SHP77 (cell line): ENCODE data around the gene RMND1.
"Not testable (repeated sequence)": the region's sequence is repeated elsewhere in the genome, so short reads cannot be mapped to it uniquely, and the experiment has no call there.

Experiments used
- DNase-seq, 2 experiments: peaks; one replicate each; lab custom pipeline; 2025; lab: John Stamatoyannopoulos, UW

Gene RMND1

DNA sequence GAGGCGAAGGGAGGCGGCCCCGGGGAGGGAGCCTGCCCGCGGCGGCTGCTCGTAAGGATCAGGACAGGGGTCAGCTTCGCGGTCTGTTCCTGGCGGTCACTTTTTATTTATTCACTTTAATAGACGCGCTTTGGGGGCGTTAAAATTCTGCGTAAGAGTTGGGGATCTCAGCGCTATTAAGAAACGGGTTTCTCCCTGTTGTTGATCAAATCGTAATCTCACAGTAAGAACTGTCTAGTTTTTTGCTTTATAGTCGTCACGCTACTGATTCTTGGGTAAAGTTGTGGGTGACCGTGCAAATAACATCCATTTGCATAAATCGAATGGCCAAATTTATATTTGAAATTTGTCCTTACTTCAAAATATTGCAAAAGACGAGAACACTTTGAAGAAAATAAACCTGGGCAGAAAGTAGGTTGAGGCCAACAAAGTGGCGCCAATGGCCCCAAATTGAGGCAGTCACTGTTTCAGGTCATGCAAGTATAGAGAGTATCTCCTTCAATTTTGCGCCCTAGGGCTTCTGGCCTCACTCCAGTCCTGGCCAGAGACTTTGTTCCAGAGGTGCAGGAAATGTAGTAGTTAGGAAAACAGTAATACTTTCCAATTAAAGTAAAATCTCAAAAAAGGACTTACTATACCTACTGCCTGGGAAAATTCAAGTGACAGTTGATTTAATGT is 963 bp upstream of the RMND1 start:
- DNase-seq: peak in 1 of 2 experiments; percentile 0

- DNase-seq: no peak
Measured at GRCh38 chr6:151451417-151451949, 443 bp downstream of the RMND1 start.

DNA sequence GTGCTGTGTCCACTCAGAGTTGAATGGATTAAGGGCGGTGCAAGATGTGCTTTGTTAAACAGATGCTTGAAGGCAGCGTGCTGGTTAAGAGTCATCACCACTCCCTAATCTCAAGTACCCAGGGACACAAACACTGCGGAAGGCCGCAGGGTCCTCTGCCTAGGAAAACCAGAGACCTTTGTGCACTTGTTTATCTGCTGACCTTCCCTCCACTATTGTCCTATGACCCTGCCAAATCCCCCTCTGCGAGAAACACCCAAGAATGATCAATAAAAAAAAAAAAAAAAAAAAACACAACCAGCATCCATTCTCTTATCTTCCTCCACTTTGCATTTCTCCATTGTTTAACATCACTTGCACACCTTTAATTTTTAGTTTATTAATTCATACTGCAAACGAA is 998 bp downstream of the RMND1 start:
- not testable (repeated sequence) for DNase-seq

DNA sequence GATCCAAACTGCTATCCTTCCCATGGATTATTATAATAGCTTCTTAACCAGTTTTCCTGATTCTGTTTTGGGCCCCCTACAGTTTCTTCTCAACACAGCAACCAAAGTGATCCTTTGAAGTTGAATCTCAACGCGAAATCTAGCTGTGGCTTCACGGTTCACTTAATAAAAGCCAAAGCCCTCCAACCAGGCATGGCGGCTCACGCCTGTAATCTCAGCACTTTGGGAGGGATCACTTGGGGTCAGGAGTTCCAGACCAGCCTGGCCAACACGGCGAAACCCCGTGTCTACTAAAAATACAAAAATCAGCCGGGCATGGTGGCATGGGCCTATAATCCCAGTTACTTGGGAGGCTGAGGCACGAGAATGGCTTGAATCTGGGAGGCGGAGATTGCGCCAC is 3.3 kb downstream of the RMND1 start:
- DNase-seq: no peak

DNA sequence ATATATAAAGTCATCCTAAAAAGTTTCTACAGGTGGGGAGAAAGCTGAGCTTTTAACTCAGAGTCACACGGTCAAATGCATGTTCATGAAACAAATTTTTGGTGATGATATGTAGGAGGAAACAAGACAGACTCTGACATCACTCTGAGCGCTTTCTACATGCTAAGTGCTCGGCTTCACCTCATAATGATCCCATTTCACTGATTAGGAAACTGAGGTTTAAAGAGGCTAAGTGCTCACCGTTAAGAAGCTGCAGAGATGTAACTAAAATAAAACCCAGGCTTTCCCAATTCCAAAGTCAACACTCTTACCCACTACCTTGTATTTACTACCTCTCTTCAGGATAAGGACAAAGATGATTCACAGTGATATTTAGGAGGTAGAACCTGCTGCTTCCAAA is 4.7 kb downstream of the RMND1 start:
- DNase-seq: no peak

DNA sequence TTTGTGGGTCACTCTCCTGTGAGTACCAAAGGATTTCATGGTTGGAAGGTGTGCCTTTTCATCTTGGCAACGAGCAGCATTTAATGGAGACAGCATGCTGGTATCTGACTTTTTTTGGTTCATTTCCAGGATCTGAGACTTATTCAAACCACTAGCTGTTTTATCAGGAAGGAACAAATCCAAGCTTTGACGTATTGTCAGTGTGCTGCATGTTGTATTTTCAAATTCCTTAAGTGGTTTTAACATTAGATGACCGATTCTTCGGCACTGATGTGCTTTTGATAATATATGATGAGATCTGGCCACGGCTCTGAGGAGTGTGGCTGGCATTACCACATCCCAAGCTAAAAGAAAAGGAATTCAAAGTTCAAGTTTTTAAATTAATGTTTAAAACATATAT is 6.4 kb downstream of the RMND1 start:
- DNase-seq: no peak

- no peak for DNase-seq
Measured at GRCh38 chr6:151443911-151444621, 7.9 kb downstream of the RMND1 start.

GRCh38 chr6:151443454-151443853 is 8.5 kb downstream of the RMND1 start:
- no peak for DNase-seq

GRCh38 chr6:151442371-151442770 is 9.6 kb downstream of the RMND1 start:
- no peak for DNase-seq

DNA sequence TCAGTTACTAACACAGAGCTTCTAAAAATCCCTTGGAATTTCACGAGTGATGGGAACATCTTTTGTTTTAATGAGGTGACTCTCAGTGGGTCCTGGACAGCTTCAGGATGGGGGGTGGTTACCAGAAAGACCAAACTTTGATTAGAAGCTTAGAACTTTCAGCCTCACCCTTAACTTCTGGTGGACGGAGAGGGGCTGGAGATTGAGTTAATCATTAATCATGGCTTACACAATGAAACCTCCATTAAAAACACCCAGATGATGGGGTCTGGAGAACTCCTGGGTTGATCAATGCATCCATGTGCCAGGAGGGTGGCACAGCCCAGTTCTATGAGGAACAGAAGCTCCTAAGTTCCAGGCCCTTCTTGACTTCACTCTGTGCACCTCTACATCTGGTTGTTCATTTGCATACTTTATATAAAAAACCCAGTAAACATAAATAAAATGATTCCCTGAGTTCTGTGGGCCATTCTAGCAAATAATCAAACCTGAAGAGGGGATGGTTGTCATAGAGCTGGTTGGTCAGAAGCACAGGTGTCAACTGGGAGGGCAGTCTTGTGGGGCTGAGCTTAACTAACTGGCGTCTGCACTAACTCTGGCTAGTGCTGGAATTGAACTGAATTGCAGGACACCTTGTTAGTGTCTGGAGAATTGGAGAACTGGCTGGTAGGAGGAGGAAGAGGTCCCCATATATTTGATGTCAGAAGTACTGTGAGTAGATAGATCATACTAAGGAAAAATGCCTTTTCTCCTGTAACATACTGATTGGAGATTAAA is 10.3 kb downstream of the RMND1 start:
- no peak for DNase-seq

GRCh38 chr6:151440930-151441329 is 11.0 kb downstream of the RMND1 start:
- DNase-seq: no peak

DNA sequence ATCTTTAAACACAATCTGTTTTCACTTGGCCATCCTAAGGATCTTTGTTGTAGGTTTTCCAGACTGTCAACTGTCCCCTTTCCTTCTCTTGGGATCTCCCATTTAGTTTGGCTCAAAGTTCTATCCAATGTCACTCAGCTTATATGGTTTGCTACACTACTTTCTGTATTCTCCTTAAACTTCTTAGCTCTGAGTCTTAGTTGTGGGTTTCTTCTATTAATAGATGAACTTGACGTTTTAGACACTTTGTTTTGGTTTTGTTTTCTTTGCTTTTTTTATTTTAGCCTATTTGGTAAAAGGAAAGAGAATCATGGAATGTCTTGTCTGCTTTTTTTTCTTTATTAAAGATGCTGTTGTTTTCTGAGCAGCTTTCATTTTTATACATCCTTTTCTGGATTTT is 11.4 kb downstream of the RMND1 start:
- no peak for DNase-seq

DNA sequence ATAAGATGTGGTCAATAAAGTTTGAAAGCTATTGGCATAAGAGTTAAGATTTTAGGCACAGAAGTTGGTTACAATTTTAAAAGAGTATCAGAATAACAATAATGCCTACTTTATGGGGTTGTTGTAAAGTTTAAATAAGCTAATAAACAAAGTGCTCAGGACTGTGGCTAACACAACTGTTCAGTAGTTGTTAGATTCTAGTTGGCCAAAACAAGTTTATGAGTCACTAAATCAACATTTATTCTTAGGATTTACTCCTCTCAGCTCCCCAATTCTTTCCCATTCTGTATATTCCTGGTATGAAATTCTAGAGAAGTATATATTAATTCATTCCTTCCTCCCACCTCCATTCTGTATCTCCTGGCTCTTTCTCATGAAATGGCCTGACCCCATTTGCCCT is 14.5 kb downstream of the RMND1 start:
- no peak for DNase-seq

DNA sequence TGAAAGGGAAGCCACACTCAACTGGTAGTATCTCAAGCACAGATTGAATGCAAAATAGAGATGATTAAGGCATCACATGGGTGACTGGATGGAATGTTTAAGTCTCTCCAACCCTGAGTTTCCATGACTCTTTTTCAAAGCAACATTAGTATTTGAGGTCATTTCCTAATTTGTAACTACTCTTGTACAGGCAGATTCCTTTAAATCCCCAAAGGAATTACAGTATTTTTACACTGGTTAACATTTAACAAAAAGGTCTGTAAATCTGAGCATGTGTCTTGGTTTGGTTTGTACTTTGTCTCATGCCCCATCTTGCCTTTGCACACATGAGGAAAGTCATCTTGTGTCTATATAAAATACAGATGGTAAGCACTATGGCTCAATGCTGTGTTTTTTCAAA is 15.1 kb downstream of the RMND1 start:
- DNase-seq: no peak

DNA sequence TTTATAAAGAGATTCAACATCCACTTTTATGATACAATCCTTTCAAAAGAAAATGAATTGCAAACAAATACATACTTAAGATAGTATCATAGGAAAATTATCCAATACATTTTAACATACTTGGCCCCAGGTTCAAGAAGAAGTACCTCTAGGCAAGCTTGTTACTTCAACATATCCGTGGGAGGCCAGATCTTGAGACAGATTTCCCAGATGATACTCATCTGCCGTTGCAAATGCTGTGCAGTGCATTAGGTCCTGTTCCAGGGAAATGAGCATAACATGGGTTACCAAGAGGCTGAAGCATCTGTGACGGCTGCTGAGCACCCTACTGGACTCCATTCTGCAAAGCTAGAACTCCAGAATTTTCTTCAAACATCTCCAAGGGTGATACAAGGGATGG is 15.6 kb downstream of the RMND1 start:
- no peak for DNase-seq

DNA sequence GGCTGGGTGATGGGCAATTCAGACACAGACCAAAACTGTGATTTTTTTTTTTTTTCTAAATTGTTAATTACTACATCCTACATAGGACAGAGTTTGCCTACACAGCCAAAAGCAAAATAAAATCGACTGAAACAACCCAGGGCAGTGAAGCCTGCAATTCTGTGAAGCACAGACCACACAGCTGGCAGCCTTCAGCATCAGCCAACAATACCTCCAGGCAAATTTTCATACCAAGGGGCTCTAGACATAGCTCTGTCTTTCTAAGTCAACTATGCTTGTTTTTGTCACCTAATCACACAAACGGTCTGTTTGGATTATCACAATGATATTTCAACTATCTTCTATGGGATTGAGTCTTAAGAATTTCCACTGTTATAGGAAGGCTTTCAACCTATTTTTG is 17.6 kb downstream of the RMND1 start:
- no peak for DNase-seq

DNA sequence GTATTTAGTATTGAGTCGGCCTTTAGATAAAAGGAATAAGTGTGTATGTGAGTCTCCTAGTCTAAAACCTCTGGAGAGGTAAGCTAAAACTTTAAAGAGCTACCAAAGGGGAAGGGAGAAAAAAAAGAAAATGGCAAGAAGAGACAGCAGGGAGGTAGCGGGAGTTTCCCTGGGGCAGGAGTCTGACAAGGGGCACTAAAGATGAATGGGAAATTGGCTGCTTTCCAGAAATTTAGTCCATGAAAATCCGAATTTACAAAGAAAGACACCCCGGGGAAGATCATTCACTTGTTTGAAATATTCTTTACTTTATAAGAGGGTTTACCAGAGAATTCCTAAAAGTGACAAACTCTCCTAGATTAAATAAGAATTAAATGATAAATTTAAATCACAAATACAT is 19.3 kb downstream of the RMND1 start:
- DNase-seq: no peak

GRCh38 chr6:151431337-151431736 is 20.6 kb downstream of the RMND1 start:
- no peak for DNase-seq

GRCh38 chr6:151430886-151431285 is 21.0 kb downstream of the RMND1 start:
- DNase-seq: no peak

DNA sequence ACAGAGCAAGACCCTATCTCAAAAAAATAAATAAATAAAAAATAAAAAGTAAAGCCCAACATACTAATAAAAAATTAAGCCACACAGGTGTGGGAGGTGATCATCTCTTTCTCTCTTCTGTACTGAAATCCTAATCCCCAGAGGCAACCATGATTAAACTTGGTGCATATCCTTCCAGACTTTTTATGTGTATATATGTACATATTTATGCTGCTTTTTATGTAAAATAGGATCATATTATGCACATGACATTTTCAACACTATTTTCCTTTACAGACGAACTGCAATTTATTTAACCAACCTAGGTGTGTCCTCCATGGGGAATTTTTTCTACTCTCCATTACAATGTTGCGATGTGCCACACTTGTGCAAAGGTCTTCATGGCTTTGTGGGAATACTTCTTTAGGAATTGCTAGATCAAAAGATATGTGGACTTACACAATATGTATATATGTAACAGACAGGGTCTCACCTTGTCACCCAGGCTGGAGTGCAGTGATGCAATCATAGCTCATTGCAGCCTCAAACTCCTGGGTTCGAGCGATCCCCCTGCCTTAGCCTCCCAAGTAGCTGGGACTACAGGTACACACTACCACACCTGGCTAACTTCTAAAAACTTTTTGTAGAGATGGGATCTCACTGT is 23.7 kb downstream of the RMND1 start:
- no peak for DNase-seq

DNA sequence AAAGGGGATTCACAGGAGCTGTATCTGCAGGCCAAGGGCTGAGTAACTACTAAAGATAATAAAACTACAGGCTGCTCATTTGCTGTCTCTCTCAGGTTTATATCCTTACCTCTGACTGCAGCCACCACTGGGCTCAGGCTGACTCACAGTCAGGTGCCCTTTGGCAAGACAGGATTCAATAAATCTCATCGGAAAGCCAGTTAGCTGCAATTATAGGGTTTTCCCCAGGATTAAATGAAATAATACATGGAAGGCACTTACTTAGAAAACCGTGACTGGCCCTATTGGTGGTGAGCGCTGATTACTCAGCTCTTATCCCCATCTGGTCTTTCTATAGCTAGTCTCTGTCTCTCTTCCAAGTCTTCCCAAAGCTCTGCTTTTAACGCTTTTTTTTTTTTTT is 26.4 kb downstream of the RMND1 start:
- no peak for DNase-seq

DNA sequence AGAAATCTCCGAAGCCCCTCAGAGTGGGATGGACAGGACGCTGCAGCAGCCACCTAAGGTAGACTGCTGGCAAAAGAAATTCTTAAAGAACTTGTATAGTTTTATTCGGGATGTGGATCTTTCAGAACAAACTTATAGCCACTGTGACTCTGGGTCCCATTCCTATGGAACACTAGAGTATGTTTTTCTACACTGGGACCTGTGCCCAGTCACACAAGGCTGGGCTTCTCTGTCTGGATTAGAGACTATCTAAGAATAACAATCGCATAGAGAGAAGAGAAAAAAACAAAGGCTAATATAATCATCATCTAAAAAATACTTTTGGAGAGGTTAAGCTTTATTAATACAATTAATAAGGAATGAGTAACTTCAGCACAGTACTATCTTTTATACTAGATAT is 28.9 kb downstream of the RMND1 start:
- no peak for DNase-seq
